Activated T-cell treated with anti-CD3 and anti-CD28 coated beads for 24 hours (primary cell): ENCODE measurements around the gene MYO5B.

Source experiments
- DNase-seq: peaks from one replicate; pipeline ENCODE4 v3.0.0-alpha.2; 2020; ENCODE audit warnings: low read depth

The MYO5B gene

GRCh38 chr18:50009773-50010335 lies 185.1 kb downstream of the MYO5B start:
- no peak for DNase-seq

- DNase-seq: no peak
Measured at GRCh38 chr18:50008306-50008705, 186.6 kb downstream of the MYO5B start.

DNA sequence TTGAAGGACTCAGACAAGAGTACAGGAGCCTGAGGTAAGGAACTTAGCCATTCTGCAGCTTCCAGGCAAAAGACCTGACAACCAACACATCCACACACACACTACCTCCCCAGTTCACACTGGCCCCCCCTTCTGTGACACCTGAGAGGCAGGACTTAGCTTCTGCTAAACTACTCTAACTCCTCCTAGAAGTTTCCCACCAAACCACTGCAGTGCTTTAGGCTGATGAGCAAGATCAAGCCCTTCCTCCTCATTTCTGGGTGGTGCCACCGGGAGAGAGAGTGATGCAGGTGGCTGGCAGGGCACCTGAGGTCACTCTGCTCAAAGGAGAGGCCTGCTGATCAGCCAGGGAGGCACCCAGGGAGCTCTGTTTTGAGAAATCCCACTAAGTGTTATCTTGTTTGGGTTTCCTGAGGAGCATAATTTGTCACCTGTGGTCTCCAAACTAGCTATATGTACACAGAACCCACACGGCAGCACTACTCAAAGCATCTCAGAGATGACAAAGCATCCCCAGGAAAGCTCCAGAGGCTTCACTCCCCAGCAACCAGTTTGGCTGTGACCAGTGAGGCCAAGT lies 188.4 kb downstream of the MYO5B start:
- no peak for DNase-seq

GRCh38 chr18:50004013-50004412 lies 190.9 kb downstream of the MYO5B start:
- no peak for DNase-seq

DNA sequence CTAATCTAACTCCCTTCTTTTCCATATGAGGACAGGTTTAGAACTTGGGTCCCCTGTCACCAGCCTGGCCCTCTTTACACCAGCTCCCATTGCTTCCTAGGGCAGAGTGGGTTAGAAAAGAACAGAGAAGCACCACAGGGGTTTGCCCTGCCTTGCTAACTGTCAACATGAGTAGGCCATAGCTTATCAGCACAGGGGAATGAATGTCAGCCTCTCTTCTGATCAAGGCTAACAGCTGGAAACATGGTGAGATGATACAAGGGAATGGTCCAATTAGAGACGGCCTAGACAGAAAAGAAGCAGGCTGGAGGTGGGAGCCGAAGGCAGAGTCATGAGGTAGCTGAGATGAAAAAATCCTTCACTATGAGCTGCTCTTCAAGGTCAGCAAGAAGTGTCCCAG lies 192.2 kb downstream of the MYO5B start:
- DNase-seq: no peak

DNA sequence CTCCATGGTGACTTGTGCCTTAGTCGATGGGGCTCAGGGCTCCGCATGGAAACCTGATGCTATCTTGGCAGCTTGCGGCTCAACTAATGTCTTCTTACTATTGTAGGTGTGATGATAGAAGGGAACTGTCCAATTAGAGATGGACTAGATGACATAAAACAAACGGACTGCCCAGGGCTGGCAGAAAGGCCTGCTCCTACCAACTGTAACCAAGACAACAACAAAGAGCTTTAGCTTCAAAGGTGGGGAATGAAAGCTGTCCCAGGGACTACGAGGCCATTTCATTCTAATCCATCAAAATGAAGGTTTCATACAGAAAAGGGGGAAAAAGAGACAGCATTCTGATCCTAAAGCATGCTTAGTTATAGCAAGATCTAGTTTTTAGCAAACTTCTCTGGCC lies 194.7 kb downstream of the MYO5B start:
- DNase-seq: no peak

- DNase-seq: no peak
Measured at GRCh38 chr18:49999128-49999527, 195.8 kb downstream of the MYO5B start.

DNA sequence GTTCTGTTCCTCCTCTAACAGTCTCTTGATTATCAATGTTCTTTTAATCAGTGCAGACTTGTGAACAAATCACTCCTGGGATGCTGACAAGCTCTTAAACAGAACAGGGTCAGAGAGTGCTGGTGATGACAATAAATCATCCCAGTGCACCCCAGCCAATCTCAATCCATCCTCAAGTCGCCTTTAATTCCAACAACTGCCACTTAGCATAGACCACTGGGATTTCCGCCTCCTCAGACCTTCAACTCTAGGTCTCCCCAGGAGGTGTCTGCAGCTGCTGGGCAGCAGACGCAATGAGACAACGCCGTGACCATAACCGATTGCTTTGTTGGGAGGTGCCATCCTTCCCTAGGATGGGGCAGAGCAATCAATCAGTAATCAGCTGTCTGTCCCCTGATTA lies 197.4 kb downstream of the MYO5B start:
- DNase-seq: no peak

- no peak for DNase-seq
Measured at GRCh38 chr18:49994410-49994809, 200.5 kb downstream of the MYO5B start.

DNA sequence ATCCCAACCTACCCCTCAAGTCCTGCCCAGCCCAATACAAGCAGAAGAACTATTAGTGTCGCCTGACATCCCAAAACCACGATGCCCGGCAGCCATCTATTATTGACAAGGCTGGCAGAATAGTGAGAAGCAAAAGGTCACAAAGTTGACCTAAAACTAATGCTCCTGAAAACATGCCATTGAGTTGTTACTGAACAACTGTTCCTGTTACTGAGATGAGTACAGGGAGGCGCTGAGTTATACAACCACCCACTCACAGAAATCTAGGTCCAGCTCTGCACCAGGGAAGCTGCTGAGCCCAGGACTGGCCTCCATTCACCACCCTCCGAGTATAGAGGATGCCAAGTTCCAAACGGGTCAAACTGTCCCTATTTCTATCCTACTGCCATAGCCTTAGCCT lies 201.6 kb downstream of the MYO5B start:
- no peak for DNase-seq

DNA sequence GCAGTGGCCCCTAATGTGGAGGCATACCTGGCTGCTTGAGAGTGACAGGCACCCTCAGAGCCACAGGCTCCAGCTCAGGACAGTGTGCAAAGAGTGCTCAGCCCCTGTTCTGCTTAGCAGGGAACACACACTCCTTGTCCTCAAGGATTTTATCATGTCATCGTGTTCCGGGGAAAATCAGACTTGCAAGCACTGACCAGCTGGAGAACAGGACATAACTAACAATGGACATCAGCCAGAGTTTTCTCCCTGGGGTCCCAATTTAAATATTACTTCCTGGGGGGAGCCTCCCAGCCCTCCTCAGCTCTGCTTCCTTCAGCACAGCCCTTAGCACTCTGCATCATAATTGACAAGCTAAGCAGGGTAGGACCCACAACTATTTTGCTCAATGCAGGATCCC lies 206.2 kb downstream of the MYO5B start:
- no peak for DNase-seq

DNA sequence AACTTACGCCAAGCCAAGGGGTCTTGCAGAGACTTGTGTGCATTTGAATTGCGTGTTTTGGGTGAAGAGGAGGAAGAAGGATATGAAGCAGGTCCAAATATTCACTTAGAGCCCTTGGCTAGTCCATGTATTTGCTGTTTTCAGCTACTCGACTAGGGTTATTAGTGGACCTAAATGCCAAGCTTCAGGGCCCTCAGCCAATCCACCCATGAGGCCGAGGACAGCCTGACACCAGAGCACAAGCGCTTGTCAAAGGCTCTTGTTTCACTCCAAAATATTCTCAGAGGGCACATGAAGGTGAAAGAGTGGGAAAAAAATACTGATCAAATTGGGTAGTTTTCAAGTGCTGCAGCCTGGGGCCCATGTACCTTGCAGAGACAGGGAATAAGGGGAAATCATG lies 206.8 kb downstream of the MYO5B start:
- DNase-seq: no peak

- DNase-seq: no peak
Measured at GRCh38 chr18:49985236-49985635, 209.7 kb downstream of the MYO5B start.

GRCh38 chr18:49980896-49981295 lies 214.1 kb downstream of the MYO5B start:
- DNase-seq: no peak

GRCh38 chr18:49976795-49977560 lies 218.0 kb downstream of the MYO5B start:
- no peak for DNase-seq

DNA sequence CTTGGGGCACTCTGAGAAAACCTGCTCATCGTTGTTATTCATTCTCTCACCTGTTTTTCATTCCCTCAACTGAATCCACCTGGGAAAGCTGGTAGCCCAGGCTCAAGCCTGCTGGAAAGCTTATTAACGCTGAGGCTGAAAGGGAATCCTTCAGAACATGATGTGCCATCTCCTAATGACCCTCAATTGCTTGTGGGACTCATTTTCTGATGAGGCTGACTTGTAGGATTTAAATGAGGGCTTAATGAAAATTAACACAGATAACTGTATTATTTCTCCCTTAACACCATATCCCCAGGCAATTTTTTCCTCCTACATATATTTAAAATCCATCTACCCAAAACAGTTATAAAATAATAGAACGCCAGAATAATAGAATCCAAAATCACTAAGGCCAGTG lies 218.9 kb downstream of the MYO5B start:
- no peak for DNase-seq

- no peak for DNase-seq
Measured at GRCh38 chr18:49974079-49974478, 220.9 kb downstream of the MYO5B start.

GRCh38 chr18:49973592-49973991 lies 221.4 kb downstream of the MYO5B start:
- DNase-seq: no peak

- no peak for DNase-seq
Measured at GRCh38 chr18:49972535-49972934, 222.4 kb downstream of the MYO5B start.

- no peak for DNase-seq
Measured at GRCh38 chr18:49971462-49971861, 223.5 kb downstream of the MYO5B start.

DNA sequence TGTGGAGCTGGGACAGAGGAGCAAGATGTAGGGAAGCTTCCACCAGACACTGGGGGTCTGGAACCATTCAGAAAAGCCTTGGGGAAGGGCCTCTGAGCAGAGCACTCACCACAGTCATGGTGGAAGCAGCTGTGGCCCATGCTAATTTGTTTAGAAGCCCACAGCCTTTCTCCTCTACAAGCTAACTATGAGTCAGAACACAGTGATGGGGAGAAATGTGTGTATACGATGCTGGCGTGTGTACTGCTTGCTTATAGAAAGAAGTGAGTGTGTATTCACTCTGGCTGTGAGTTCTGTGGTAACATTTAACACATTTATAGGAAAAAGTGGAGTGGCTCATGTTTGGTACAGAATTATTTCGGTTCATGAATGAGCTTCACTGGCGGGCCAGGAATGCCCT lies 224.6 kb downstream of the MYO5B start:
- DNase-seq: no peak

- no peak for DNase-seq
Measured at GRCh38 chr18:49968644-49969309, 226.2 kb downstream of the MYO5B start.

GRCh38 chr18:49967636-49968313 lies 227.2 kb downstream of the MYO5B start:
- DNase-seq: no peak
